Left kidney (tissue), 2 donors: Measurements from ENCODE around the gene ZC3H7B. TPM values are rescaled to one million over a fixed set of nuclear protein-coding genes. Genes with fewer than 3 reads are reported as not detected.
A peak's percentile ranks its signal among the peaks of the same experiment; 100 is the strongest.
"Not testable (repeated sequence)": the region's sequence is repeated elsewhere in the genome, so short reads cannot be mapped to it uniquely, and the experiment has no call there.

Experiments used
- DNase-seq: peaks from one replicate; pipeline ENCODE4 v3.0.0-alpha.2; 2013
- polyA plus RNA-seq: library from polyadenylated mRNA; unstranded; fragments of 120-200 nt; gene quantifications from one replicate; pipeline ENCODE4 v1.2.1, GENCODE V29; 2013; ENCODE audit not compliant: insufficient read length

The ZC3H7B gene
- polyA plus RNA-seq, 1 donor = 80.3 TPM

DNA sequence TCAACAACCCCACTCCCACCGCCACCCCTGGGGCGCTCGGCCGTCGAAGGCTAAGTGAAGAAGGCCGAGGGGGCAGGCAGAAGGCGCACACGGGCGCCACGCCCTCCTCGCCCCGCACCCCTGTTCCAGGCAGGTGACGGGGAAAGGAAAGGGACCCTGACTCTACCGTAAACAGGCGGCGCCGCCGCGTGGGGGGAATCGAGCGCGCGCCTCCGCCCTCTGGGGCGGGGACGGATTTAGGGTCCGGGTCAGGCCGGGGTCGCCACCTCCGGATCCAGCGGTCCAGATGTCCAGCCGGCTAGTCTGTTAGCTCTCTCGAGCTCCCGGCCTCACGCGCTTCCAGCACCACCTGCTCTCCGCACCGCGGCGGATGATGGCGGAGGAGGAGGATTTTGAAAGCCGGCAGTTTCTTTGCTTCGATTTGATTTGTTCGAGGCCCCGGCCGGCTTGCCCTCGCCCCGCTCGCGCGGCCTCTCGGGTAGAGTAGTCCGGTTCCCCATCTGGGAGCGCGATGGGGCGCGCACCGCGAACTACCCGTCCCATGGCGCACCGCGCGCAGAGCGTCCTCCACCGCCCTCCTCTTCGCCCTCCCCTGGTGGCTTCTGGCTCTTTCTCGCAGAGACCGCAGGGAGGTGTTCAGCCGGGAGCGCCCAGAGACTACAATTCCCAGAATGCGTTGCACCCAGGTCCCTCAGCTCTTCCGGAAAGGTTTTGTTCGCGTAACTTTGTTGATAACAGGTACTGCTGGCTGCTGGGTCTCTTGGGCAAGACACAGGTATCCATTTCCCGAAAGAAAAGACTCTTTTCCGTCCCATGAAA is 15.3 kb upstream of the ZC3H7B start, which contains the start of gene RANGAP1:
RANGAP1 (minus strand) TSS at position 368 of the 819 bp plus-strand sequence. CDS start 5,143 bp downstream, outside the sequence.
- DNase-seq = peak; percentile 98

DNA sequence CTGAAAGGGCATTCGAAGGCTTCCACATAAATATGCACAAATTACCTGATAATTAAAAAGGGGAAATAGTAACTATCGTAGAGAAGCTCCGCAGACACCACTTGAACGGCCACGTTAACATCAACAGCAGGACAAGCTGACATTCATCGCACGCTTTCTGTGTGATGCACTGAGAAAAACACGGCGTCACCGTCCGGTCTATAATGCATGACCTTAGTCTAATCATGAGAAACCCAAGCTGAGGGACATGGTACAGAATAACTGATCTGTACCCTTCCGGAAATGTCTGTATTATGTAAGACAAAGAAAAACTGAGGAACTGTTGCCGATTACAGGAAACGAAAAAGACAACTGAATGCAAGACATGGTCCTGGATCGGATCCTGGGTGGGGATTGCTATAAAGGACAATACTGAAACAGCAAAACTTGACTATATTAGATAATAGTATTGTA is 14.7 kb upstream of the ZC3H7B start:
- no peak for DNase-seq

GRCh38 chr22:41288245-41288946 is 12.9 kb upstream of the ZC3H7B start:
- DNase-seq = no peak

GRCh38 chr22:41289671-41290070 is 11.7 kb upstream of the ZC3H7B start:
- no peak for DNase-seq

- DNase-seq = no peak
These were observed 10.8 kb upstream of the ZC3H7B start for GRCh38 chr22:41290262-41291221.

DNA sequence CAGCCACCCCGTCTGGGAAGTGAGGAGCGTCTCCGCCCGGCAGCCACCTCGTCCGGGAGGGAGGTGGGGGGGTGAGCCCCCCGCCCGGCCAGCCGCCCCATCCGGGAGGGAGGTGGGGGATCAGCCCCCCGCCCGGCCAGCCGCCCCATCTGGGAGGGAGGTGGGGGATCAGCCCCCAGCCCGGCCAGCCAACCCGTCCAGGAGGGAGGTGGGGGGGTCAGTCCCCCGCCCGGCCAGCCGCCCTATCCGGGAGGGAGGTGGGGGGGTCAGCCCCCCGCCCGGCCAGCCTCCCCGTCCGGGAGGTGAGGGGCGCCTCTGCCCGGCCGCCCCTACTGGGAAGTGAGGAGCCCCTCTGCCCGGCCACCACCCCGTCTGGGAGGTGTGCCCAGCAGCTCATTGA is 6.5 kb upstream of the ZC3H7B start:
- DNase-seq = not testable (repeated sequence)

GRCh38 chr22:41296826-41297667 is 4.3 kb upstream of the ZC3H7B start:
- no peak for DNase-seq

- DNase-seq = no peak
These were observed 664 bp upstream of the ZC3H7B start for GRCh38 chr22:41300661-41301060.

- peak; percentile 55 for DNase-seq
These were observed 869 bp downstream of the ZC3H7B start for GRCh38 chr22:41302021-41302767.

DNA sequence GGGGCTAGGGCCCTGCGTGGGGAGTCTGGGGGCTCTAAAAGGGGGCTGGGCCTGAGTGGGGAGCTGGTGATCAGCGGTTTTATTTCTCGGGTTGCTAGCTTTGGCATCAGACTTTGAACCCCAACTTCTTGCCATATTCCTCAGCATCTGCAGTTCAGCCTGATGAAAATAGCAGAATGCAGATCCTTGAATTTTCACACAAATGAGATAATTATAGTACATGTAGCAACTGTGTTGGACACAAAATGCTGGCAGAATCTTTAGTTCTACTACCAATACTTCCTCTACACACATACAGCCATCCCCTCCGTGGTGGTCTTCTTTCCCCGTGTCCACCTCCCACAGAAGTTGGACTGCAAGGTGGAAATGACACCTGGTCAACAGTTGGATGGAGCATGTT is 1.5 kb downstream of the ZC3H7B start:
- DNase-seq = no peak

GRCh38 chr22:41305646-41306045 is 4.3 kb downstream of the ZC3H7B start:
- DNase-seq = no peak

GRCh38 chr22:41308054-41308453 is 6.7 kb downstream of the ZC3H7B start:
- DNase-seq = no peak

DNA sequence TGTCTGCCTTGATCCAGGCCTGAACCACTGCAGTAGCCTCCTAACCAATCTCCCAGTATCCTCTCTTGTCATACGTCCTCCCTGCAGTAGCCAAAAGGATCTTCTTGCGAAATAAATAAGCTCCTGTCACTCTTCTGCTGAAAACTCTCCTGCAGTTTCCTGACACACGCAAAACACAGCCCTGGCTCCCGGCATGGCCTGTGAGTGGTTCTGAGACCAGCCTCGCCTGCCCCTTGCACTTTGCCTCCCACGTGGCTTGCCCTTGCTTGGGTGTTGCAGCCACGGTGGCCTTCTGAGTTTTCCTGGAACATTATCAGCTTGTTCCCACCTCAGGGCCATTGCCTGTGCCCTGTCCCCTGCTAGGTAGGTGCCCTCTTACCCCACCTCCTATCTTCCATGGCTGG is 7.2 kb downstream of the ZC3H7B start:
- DNase-seq = no peak

GRCh38 chr22:41310336-41310735 is 9.0 kb downstream of the ZC3H7B start:
- no peak for DNase-seq

DNA sequence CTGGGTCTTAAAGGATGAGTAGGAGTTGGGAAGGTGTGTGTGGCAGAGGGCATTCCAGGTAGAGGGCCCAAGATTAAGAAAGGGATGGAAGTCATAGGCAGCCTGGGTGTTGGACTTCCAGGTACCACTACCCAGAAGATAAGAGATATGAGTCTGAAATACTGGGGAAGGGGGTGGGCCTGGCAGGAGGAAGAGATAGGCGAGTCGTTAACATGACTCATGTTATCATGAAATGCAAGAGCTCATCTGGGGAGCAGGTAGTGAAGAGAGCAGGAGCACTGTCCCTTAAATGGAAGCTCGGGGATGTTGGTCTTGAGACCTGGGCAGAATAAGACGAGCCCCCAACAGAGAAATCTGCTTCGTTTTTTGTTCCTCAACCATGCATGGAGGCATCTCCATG is 10.2 kb downstream of the ZC3H7B start:
- no peak for DNase-seq

DNA sequence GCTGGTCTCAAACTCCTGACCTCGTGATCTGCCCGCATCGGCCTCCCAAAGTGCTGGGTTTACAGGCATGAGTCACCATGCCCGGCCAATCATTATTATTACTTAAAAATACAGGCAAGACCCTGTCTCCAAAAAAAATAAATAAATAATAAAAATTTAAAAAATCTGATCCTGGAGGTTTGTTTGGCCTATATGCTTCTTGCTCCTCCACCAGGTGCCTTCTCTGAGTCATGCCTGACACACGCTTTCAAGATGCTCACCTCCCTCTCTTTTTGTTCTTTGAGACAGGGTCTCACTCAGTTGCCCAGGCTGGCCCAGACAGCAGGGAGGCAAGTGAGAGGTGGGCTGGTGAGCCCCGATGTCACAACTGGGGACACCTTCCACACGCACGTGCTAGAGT is 13.5 kb downstream of the ZC3H7B start:
- DNase-seq = no peak

DNA sequence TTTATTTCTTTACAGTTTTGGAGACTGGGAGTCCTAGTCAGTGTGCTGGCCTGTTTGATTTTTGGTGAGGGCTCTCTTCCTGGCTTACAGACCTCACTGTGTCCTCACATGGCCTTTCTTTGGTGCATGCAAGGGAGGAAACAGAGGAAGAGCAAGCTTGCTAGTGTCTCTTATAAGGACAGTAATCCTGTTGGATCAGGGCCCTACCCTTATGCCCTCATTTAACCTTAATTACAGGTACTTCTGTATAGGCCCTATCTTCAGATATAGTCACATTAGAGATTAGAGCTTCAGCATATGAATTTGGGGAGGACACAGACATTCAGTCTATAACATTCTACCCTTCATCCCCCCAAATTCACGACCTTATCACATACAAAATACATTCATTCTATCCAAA is 14.3 kb downstream of the ZC3H7B start:
- no peak for DNase-seq

DNA sequence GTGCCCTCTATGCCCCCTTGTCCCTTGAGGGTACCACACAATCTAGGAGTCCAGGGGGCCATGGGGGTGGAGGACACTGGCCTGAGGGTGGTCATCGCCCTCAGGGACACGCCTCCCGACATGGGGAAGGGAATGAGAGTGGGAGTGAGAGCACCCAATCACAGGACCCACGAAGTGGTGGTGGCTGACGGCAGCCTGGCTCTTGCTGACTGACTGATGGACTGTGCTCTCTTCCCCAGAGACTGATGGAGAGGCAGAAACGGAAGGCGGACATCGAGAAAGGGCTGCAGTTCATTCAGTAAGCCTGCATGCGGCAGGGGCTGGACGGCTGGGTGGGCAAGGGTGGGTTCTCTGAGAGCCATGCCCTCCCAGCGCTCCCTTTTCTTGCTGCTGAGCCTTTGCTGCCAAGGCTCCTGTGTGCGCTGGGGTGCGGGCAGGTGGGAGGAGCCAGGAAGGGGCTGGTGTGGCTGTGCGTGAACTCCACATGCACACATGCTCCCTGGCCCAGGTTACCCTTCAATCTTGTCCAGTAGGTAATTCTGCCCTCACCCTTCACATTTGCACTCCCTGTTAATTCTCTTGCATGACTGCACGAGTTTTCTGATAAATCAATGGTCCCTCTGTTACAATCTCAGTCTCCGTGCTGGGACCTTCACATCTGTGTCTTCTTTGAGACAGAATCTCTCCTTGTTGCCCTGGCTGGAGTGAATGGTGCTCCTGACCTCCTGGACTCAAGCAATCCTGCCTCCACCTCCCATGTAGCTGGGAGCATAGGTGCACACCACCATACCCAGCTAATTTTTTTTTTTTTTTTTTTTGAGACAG is 19.3 kb downstream of the ZC3H7B start:
- DNase-seq = no peak

DNA sequence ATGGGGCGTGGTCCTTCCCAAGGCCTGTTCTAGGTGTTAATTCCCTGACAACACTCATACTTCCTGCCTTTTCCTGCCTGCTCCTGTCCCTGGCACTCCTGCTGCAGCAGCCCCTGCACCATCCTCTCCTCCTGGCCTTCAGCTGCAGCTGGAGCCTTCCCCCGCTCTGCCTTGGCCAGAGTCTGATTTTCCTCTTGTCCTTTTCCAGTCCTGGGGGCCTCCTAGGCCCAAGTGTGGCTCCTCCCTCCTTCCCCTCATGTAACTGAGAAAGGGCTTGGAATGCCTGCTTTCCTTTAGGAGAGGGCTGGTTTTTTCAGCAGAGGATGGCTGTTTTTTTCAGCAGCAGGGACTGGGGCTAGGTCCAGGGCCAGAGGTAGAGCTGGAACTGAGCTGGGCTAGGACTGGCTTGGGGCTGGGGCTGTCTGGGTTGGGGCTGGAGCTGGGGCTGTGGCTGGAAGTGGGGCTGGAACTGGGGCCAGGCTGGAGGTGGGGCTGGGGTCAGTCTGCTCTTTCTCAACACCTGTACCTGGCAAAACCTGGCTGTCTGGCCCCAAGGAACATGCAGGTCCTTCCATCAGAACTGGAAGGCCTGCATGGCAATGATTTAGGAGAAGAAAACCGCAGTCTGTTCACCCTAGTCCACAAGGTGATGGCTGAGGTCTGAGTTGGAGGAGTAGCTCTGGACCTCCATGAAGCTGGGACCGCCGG is 23.6 kb downstream of the ZC3H7B start:
- DNase-seq = no peak
